Measurements from ENCODE around the gene ANKRD10.

Gene ANKRD10

GRCh38 chr13:110887597-110888333, 27.1 kb downstream of the ANKRD10 start:
- no peak for DNase-seq (ENCODE audit: low spot score)
- H3K9me3 ChIP-seq (ENCODE audit: severe bottlenecking): no peaks in the 10 kb centered on the region

GRCh38 chr13:110886870-110887596, 27.8 kb downstream of the ANKRD10 start:
- Histone ChIP-seq H3K4me3 (ENCODE audit: severe bottlenecking) (no peak overlapping the region), H3K27ac (ENCODE audit: poor library complexity, severe bottlenecking) (no peak overlapping the region), H3K27me3 (ENCODE audit: insufficient read depth, poor library complexity, severe bottlenecking) (no peaks in the 10 kb centered on the region), H3K9me3 (ENCODE audit: severe bottlenecking) (no peaks in the 10 kb centered on the region), H3K36me3 (ENCODE audit: low read depth) (no peaks in the 10 kb centered on the region; the same call in 1 of the 2 replicates), H3K4me1 (ENCODE audit: insufficient read depth, poor library complexity, severe bottlenecking) (no peaks in the 10 kb centered on the region)
- ATAC-seq (ENCODE audit: low read depth) (peak; percentile 54), DNase-seq (ENCODE audit: low spot score) (no peak)
- TF ChIP-seq CTCF (IDR thresholded peaks at IDR 0.05; ENCODE audit: poor library complexity, severe bottlenecking): no peak

More at GRCh38 chr13:110887597-110888333, 27.1 kb downstream of the ANKRD10 start:
- peaks cover 4% of the 10 kb centered on the region; the same call in 1 of the 2 replicates for H3K36me3 ChIP-seq (ENCODE audit: low read depth)
- H3K27ac ChIP-seq (ENCODE audit: poor library complexity, severe bottlenecking): no peak overlapping the region
- no peaks in the 10 kb centered on the region for H3K27me3 ChIP-seq (ENCODE audit: insufficient read depth, poor library complexity, severe bottlenecking)
- ATAC-seq (ENCODE audit: low read depth): peak; percentile 49
- no peak for TF ChIP-seq CTCF (IDR thresholded peaks at IDR 0.05; ENCODE audit: poor library complexity, severe bottlenecking)
- H3K4me1 ChIP-seq (ENCODE audit: insufficient read depth, poor library complexity, severe bottlenecking): no peaks in the 10 kb centered on the region
- H3K4me3 ChIP-seq (ENCODE audit: severe bottlenecking): no peak overlapping the region

- no peak for TF ChIP-seq CTCF (IDR thresholded peaks at IDR 0.05; ENCODE audit: poor library complexity, severe bottlenecking)
- Histone ChIP-seq H3K27ac (ENCODE audit: poor library complexity, severe bottlenecking) (no peak overlapping the region), H3K4me3 (ENCODE audit: severe bottlenecking) (no peak overlapping the region), H3K27me3 (ENCODE audit: insufficient read depth, poor library complexity, severe bottlenecking) (no peaks in the 10 kb centered on the region), H3K36me3 (ENCODE audit: low read depth) (no peaks in the 10 kb centered on the region; the same call in 1 of the 2 replicates), H3K4me1 (ENCODE audit: insufficient read depth, poor library complexity, severe bottlenecking) (no peaks in the 10 kb centered on the region), H3K9me3 (ENCODE audit: severe bottlenecking) (no peaks in the 10 kb centered on the region)
- ATAC-seq (ENCODE audit: low read depth) (peak; percentile 34; the same call in 1 of the 3 replicates), DNase-seq (ENCODE audit: low spot score) (no peak)
Measured at GRCh38 chr13:110885966-110886869, 28.7 kb downstream of the ANKRD10 start.

- Histone ChIP-seq H3K9me3 (ENCODE audit: severe bottlenecking) (no peaks in the 10 kb centered on the region), H3K27ac (ENCODE audit: poor library complexity, severe bottlenecking) (no peak overlapping the region), H3K4me1 (ENCODE audit: insufficient read depth, poor library complexity, severe bottlenecking) (no peaks in the 10 kb centered on the region), H3K36me3 (ENCODE audit: low read depth) (no peaks in the 10 kb centered on the region; the same call in 1 of the 2 replicates), H3K4me3 (ENCODE audit: severe bottlenecking) (no peak overlapping the region), H3K27me3 (ENCODE audit: insufficient read depth, poor library complexity, severe bottlenecking) (no peaks in the 10 kb centered on the region)
- TF ChIP-seq CTCF (IDR thresholded peaks at IDR 0.05; ENCODE audit: poor library complexity, severe bottlenecking): no peak
- no peak for ATAC-seq (ENCODE audit: low read depth)
- no peak for DNase-seq (ENCODE audit: low spot score)
Measured at GRCh38 chr13:110885516-110885915, 29.4 kb downstream of the ANKRD10 start.

Measured in RWPE2 (cell line).